ENCODE results near the gene MACROH2A1. TPM values are rescaled to one million over a fixed set of nuclear protein-coding genes. Genes with fewer than 3 reads are reported as not detected.

The MACROH2A1 gene
- total RNA-seq, 1 donor from 2014 or later, result 103 TPM

DNA sequence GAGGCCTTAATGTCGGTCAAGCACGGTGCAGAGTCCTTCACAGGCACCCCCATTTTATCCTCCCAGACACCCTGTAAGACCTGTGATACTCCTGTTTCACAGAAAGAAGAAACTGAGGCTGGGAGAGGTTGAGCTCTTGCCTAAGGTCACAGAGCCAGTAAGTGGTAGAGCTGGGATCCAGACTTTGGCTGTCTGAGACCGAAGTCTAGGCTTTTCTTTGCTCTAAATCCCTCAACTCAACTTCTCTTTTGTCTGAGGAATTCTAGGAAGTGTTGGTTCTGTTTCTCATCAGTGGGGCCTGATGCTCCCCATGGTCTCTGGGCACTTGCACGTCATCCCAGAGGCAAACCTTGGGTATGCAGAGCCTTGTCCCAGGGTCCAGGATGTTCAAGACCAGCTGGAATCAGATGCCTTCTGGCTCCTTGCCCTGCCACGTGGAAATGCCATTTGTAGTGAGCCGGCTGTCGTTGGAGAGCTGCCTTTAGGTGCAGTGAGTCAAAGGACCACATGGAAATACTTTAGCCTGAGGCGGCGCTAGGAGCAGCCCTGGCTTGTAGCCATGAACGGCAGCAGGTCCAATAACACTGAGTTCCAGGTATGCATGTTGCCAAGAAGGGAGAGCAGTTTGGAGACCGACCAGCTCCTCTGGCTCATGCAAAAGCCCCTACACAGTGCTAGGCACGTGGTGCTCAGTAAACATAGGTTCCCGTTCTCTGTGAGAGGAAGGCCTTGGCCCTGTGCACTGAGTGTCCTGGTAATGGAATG, 38.9 kb upstream of the MACROH2A1 start:
- peak; percentile 16 for TF ChIP-seq CTCF (IDR thresholded peaks at IDR 0.05; ENCODE audit: borderline replicate concordance)
- no peaks in the 10 kb centered on the region for H3K9me3 ChIP-seq (replicated peaks)
- H3K36me3 ChIP-seq, result no peaks in the 10 kb centered on the region
- DNase-seq, result peak; percentile 60
- H3K4me1 ChIP-seq, result peaks cover 31% of the 10 kb centered on the region
- intact Hi-C loops (cut with micrococcal nuclease), result no loop called here
- H3K27ac ChIP-seq (replicated peaks), result peak overlapping the region; percentile 33
- H3K4me3 ChIP-seq, result no peak overlapping the region
- no peaks in the 10 kb centered on the region for H3K27me3 ChIP-seq (ENCODE audit: low read depth)

DNA sequence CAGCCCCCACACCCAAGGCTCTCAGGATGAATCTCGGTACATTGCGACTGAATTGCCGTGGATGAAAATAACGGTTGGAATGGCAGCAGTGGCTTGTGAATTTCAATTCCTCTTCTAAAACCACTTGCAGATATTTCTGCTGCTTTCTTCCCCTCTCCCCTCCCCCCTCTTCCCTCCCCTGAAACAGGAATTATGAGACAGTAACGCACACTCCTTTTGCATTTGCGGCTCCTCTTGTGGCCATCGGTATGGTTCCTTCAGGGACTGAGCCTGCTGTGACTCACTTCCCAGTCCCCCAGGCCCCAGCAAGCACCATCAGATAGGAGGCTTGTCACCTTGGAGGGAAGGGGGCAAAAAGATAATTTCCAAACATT, 38.4 kb upstream of the MACROH2A1 start:
- Histone ChIP-seq H3K9me3 (replicated peaks) (no peaks in the 10 kb centered on the region), H3K27ac (replicated peaks) (peak overlapping the region; percentile 33), H3K27me3 (ENCODE audit: low read depth) (no peaks in the 10 kb centered on the region), H3K36me3 (no peaks in the 10 kb centered on the region), H3K4me1 (peaks cover 31% of the 10 kb centered on the region), H3K4me3 (no peak overlapping the region)
- no peak for TF ChIP-seq CTCF (IDR thresholded peaks at IDR 0.05; ENCODE audit: borderline replicate concordance)
- intact Hi-C loops (cut with micrococcal nuclease), result no loop called here
- DNase-seq, result no peak

DNA sequence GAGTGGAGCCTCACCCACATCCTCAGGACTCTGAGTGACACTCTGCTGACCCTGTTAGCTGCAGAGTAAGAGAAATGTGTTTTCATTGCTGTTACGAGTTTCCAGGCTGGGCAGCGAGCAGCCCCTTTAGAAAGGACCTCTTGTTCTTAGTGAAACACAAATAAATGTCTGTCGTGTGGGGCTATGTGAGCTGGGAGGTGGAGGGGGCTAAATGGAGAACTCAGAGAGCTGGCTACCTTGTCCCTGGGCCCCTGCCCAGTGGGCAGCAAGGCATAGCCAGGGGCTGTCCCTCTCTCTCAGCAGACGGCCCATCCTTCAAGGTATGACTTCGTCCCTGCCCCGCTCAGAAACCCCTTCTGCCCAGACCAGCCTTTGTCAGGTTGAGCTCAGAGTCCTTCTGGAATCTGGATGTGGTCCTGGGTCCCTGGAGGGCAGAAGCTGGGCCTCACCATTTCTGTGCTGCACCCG, 38.0 kb upstream of the MACROH2A1 start:
- Histone ChIP-seq H3K4me3 (no peak overlapping the region), H3K4me1 (peaks cover 31% of the 10 kb centered on the region), H3K9me3 (replicated peaks) (no peaks in the 10 kb centered on the region), H3K36me3 (no peaks in the 10 kb centered on the region), H3K27ac (replicated peaks) (no peak overlapping the region), H3K27me3 (ENCODE audit: low read depth) (no peaks in the 10 kb centered on the region)
- intact Hi-C loops (cut with micrococcal nuclease), result no loop called here
- DNase-seq, result no peak
- no peak for TF ChIP-seq CTCF (IDR thresholded peaks at IDR 0.05; ENCODE audit: borderline replicate concordance)

DNA sequence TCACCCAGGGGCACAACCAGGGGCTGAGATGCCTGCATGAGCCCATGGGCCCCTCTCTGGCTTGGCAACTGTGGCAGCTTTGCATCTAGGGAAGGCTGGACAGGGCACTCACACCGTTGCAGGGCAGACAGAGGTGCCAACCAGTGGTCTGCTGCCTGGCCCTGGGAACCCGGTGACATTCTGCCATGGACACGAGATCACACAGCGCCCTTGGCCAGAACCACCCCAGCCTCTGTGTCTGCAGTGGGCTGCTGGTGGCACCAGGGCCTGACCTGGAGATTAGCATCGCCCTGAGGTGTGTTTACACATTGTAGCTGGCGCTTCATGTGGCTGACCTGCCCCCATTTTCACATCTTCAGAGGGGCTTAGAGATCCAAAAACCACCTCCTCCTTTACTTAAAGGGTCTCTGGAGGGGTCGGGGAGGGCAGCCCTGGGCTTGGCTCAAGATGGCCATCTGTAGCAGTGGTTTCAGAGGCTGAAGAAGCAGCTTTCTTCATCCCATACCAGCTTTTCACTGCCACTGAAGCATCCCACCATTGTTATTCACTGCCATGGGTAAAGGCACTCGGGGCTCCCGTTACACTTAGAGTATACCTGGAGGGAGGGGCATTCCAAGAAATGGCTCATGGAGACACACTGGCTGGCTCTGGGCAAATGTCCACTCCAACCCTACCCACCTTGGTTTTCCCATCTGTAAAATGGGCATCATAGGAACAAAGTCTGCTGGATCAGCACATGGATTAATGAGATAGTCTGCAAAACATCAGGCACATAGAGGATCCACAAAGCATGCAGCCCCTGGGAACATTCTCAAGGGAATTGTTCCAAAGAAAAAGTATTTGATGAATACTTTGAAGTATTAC, 36.7 kb upstream of the MACROH2A1 start:
- H3K4me3 ChIP-seq, result no peak overlapping the region

More for the DNA sequence above, 36.7 kb upstream of the MACROH2A1 start:
- peaks cover 31% of the 10 kb centered on the region for H3K4me1 ChIP-seq
- H3K9me3 ChIP-seq (replicated peaks), result no peaks in the 10 kb centered on the region
- TF ChIP-seq CTCF (IDR thresholded peaks at IDR 0.05; ENCODE audit: borderline replicate concordance), result no peak
- intact Hi-C loops (cut with micrococcal nuclease), result no loop called here
- no peak for DNase-seq
- H3K36me3 ChIP-seq, result no peaks in the 10 kb centered on the region
- H3K27me3 ChIP-seq (ENCODE audit: low read depth), result no peaks in the 10 kb centered on the region
- H3K27ac ChIP-seq (replicated peaks), result no peak overlapping the region

All from left ventricle myocardium inferior (tissue), 1 donor.